K562 (cell line): ENCODE data around the gene FAM234A. TPM values are rescaled to one million over a fixed set of nuclear protein-coding genes. Genes with fewer than 3 reads are reported as not detected.
A peak's percentile ranks its signal among the peaks of the same experiment; 100 is the strongest.

ENCODE experiments used
- ATAC-seq: fragments of 200-7000 bp; cut with Tn5 transposase; 3 replicates; pipeline ENCODE4 v1.9.1; 2020; ENCODE audit warnings: moderate library complexity
- BruUV-seq: library from RNA; stranded (reverse); fragments of 400-500 nt; replicated peaks from 2 replicates; lab custom pipeline; 2021; lab: Mats Ljungman, UMichigan
- CTCF ChIA-PET: fragments of 300-600 bp; formaldehyde crosslinking; extraction: SDS; loops from one replicate; lab custom pipeline; 2021; ENCODE audit warnings: low intra/inter-chr PET ratio; lab: Yijun Ruan, JAX
- POLR2A ChIA-PET: fragments of 300-600, 350-650 bp; sonication (Branson Sonifier 250); formaldehyde crosslinking; extraction: SDS; loops from one replicate; lab custom pipeline; 2021; ENCODE audit warnings: antibody characterized with exemption, inconsistent platforms; lab: Yijun Ruan, JAX
- DNase-seq, 4 experiments: peaks; one replicate each; pipeline versions ENCODE4 v3.0.0 to v3.0.0-alpha.2; 2011 to 2018; ENCODE audit warnings: low spot score in 3 of 4, mixed read lengths in 3 of 4; ENCODE audit errors: extremely low read depth in 1 of 4
- FAIRE-seq: peaks from 2 replicates; lab custom pipeline; 2011; peaks lifted over from hg19 to GRCh38; lab: Jason Lieb, UNC
- H2AFZ ChIP-seq: 2 replicates; pipeline ENCODE4 v1.6.0; 2011; ENCODE audit warnings: low read depth, low read length, control low read depth, inconsistent platforms
- H3K27ac ChIP-seq: fragments of 200-600 bp; 3 replicates; pipeline ENCODE4 v1.8.0; 2011; ENCODE audit warnings: low read depth, mild to moderate bottlenecking, control low read depth, inconsistent platforms, low read length, moderate library complexity, mixed read lengths; ENCODE audit errors: extremely low read depth
- H3K27me3 ChIP-seq, 2 experiments: fragments of 300-600 bp in 1 of 2; 2 replicates in 1 of 2; 3 replicates in 1 of 2; pipeline versions ENCODE4 v1.6.0 to v1.8.0; 2011; ENCODE audit warnings: inconsistent platforms in 2 of 2, low read length in 2 of 2, mild to moderate bottlenecking in 1 of 2, mixed read lengths in 1 of 2, moderate library complexity in 1 of 2; ENCODE audit not compliant: control insufficient read depth in 2 of 2, insufficient read depth in 2 of 2
- H3K36me3 ChIP-seq: fragments of 300-600 bp; 3 replicates; pipeline ENCODE4 v1.8.0; 2011; ENCODE audit warnings: mild to moderate bottlenecking, low read length, inconsistent platforms; ENCODE audit not compliant: control insufficient read depth, insufficient read depth
- H3K4me1 ChIP-seq, 2 experiments: fragments of 200-600 bp in 1 of 2; replicated peaks in 1 of 2; 2 replicates in 1 of 2; 3 replicates in 1 of 2; pipeline versions ENCODE4 v1.5.1 to v1.8.0; 2011; ENCODE audit warnings: inconsistent platforms in 2 of 2, low read length in 2 of 2, mild to moderate bottlenecking in 1 of 2, mixed read lengths in 1 of 2, moderate library complexity in 1 of 2; ENCODE audit not compliant: control insufficient read depth in 2 of 2, insufficient read depth in 2 of 2
- H3K4me2 ChIP-seq: 2 replicates; pipeline ENCODE4 v1.6.1; 2011; ENCODE audit warnings: low read length, control low read depth, inconsistent platforms, mixed read lengths; ENCODE audit not compliant: insufficient read depth
- H3K4me3 ChIP-seq: fragments of 200-600 bp; sonication (generic), shearing (Covaris generic); 2 replicates; pipeline ENCODE4 v1.5.1; 2016; ENCODE audit warnings: control low read depth, inconsistent platforms
- H3K79me2 ChIP-seq: fragments of 200-600 bp; 3 replicates; pipeline ENCODE4 v1.8.0; 2011; ENCODE audit warnings: low read length, inconsistent platforms; ENCODE audit not compliant: control insufficient read depth, insufficient read depth
- H3K9ac ChIP-seq, 2 experiments: 2 replicates each; pipeline versions ENCODE4 v1.6.0 to v1.6.1; 2011; ENCODE audit warnings: low read depth in 2 of 2, low read length in 2 of 2, control low read depth in 1 of 2, inconsistent platforms in 1 of 2, mild to moderate bottlenecking in 1 of 2, mixed read lengths in 1 of 2; ENCODE audit not compliant: insufficient read depth in 1 of 2
- H3K9me1 ChIP-seq: one replicate; pipeline ENCODE4 v1.6.0; 2011; ENCODE audit warnings: inconsistent platforms, mild to moderate bottlenecking, low read length, moderate library complexity; ENCODE audit not compliant: control insufficient read depth, insufficient read depth
- H3K9me3 ChIP-seq: replicated peaks from 2 replicates; pipeline ENCODE4 v1.5.1; 2011; ENCODE audit warnings: low read depth, low read length, inconsistent platforms; ENCODE audit not compliant: control insufficient read depth, insufficient read depth
- H4K20me1 ChIP-seq: replicated peaks from 2 replicates; pipeline ENCODE4 v1.6.1; 2011; ENCODE audit warnings: low read length, inconsistent platforms, mixed read lengths; ENCODE audit not compliant: control insufficient read depth, insufficient read depth
- BHLHE40 ChIP-seq: IDR thresholded peaks from 2 replicates; pipeline ENCODE4 v1.6.1; 2011; ENCODE audit warnings: low read length, improper control_type of control experiment
- CBFB ChIP-seq: sonication (generic); formaldehyde crosslinking; IDR thresholded peaks from 2 replicates; pipeline ENCODE4 v1.4.0; 2020; ENCODE audit warnings: mild to moderate bottlenecking, missing genetic modification reagents
- CCNT2 ChIP-seq: IDR thresholded peaks from 2 replicates; pipeline ENCODE4 v1.6.1; 2011; ENCODE audit warnings: borderline replicate concordance, low read depth, mild to moderate bottlenecking, moderate library complexity, mixed read lengths, low read length; ENCODE audit not compliant: insufficient read length; ENCODE audit errors: extremely low read depth
- EP400 ChIP-seq: fragments of 450-650 bp; IDR thresholded peaks from 2 replicates; pipeline ENCODE4 v1.6.1; 2017; ENCODE audit warnings: antibody characterized with exemption, mild to moderate bottlenecking, moderate library complexity
- MYC ChIP-seq, 2 experiments: fragments of 250-450 bp in 1 of 2; sonication (Bioruptor Pico) in 1 of 2; IDR thresholded peaks; 2 replicates each; pipeline versions ENCODE4 v1.5.1 to v1.6.1; 2012 to 2021; ENCODE audit warnings: low read depth in 2 of 2, borderline replicate concordance in 1 of 2, improper control_type of control experiment in 1 of 2, low read length in 1 of 2, mild to moderate bottlenecking in 1 of 2, moderate library complexity in 1 of 2
- ZBTB7A ChIP-seq: IDR thresholded peaks from 2 replicates; pipeline ENCODE4 v1.6.1; 2011; ENCODE audit warnings: low read depth, mild to moderate bottlenecking, low read length, moderate library complexity, borderline replicate concordance; ENCODE audit not compliant: control insufficient read depth
- ZNF445 ChIP-seq: fragments of 250-450 bp; sonication (Bioruptor Pico); IDR thresholded peaks from 2 replicates; pipeline ENCODE4 v1.4.0; 2020; ENCODE audit warnings: low read depth, mild to moderate bottlenecking, moderate library complexity
- ZNF707 ChIP-seq: fragments of 250-450 bp; sonication (Bioruptor Pico); conservative IDR thresholded peaks from 2 replicates; pipeline ENCODE4 v1.8.0; 2022; ENCODE audit warnings: inconsistent platforms, mild to moderate bottlenecking, moderate library complexity
- WGBS: fragments of 100-300 bp; shearing (Covaris generic); methylation state at CpG from one replicate; pipeline ENCODE4 v1.1.6; 2016; ENCODE audit warnings: low coverage, mixed read lengths; ENCODE audit not compliant: insufficient coverage; ENCODE audit errors: missing lambda C conversion rate; 5-methylcytosine and 5-hydroxymethylcytosine counted together
- in situ Hi-C: fragments of 300-500 bp; cut with MboI; formaldehyde crosslinking; loops from 4 replicates; pipeline ENCODE4 v1.15.0; 2018; ENCODE audit warnings: inconsistent platforms, mixed read lengths
- intact Hi-C: fragments of 100-400 bp; cut with micrococcal nuclease; formaldehyde crosslinking; loops from 2 replicates; pipeline ENCODE4 v1.14.2; 2022
- polyA plus RNA-seq, 8 experiments: library from polyadenylated mRNA; depleted of rRNA in 4 of 8; stranded (reverse) in 5 of 8; unstranded in 3 of 8; fragments of >200 nt; fragmentation: Nextera tagmentation in 2 of 8; fragmentation: Illumina TruSeq in 1 of 8; extraction: Ambion mirVana in 2 of 8; extraction: Trizol in 1 of 8; gene quantifications; 2 replicates each; pipeline versions ENCODE4 v1.2.1 to v1.2.3, GENCODE V29; 2011 to 2014; ENCODE audit warnings: inconsistent platforms in 1 of 8, missing spikeins in 1 of 8
- total RNA-seq, 7 experiments: library from RNA; depleted of rRNA in 6 of 7; stranded (reverse); fragments of >200 nt in 6 of 7; fragmentation: Illumina TruSeq in 2 of 7; extraction: Trizol in 2 of 7; gene quantifications; 2 replicates each; pipeline versions ENCODE4 v1.2.1 to v1.2.3, GENCODE V29; 2011 to 2021; ENCODE audit warnings: low replicate concordance in 1 of 7
- TF ChIP-seq, protein P1 (sequence below): fragments of 450-650 bp; conservative IDR thresholded peaks from 2 replicates; pipeline ENCODE4 v1.6.1; 2016; ENCODE audit warnings: missing genetic modification characterization, low read depth, mild to moderate bottlenecking, control low read depth, missing compliant biosample characterization

The FAM234A gene
- total and polyA plus RNA-seq, 9 of the 15 experiments (the other 6 are each of a cell fraction or from before 2014, with no cell fraction given), result 1.0 to 47.9 (median 15.0) TPM

DNA sequence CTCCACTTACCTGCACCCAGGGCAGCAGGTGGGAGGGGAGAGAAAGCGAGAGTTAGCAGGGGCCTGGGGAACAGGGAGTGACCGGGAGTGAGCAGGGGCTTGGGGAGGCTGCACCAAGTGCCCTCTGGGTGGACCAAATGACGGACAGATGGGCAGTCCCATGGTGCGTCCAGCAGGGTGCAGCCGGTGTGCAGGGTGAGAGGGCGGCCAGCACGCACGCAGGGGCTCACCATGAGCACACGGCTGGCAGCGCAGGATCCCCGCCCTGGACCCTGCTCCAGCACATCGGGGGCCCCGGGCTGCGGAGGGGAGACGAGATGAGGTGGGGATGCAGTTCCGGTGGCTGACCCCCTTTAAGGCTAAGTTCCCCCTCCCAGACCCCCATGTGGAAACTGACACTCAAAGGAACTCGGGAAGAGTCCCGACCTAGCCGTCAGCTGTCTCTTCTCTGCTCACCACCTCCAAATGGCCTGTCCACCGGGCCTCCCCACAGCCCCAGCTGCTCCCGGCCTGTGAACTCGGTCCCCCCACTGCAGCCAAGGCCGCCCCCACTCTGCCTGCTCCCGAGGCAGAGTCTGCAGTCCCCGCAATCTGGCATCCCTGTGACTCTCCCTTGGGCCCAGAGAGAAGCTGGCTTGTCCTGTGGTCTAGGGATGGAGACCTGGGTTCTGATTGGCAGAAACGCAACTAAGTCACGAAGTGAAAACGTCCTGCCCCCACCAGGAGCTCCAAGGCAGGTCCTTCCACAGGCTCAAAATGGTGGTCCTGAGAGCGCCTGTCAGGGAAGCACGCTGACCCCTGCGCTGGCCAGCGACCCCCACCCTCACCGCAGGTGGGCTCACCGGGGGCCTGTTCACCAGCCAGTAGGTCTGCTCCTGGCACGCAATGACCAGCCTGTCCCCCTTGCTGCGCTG, 38.3 kb downstream of the FAM234A start (continued):
- TF ChIP-seq MYC (IDR thresholded peaks at IDR 0.05; ENCODE audit: low read depth, low read length), result no peak
- TF ChIP-seq MYC (CRISPR knock-in tag; IDR thresholded peaks at IDR 0.05; ENCODE audit: borderline replicate concordance, low read depth), result no peak
- 0 out of 2 replicates have a peak, but pooled peaks have one; percentile 31 for TF ChIP-seq ZBTB7A

DNA sequence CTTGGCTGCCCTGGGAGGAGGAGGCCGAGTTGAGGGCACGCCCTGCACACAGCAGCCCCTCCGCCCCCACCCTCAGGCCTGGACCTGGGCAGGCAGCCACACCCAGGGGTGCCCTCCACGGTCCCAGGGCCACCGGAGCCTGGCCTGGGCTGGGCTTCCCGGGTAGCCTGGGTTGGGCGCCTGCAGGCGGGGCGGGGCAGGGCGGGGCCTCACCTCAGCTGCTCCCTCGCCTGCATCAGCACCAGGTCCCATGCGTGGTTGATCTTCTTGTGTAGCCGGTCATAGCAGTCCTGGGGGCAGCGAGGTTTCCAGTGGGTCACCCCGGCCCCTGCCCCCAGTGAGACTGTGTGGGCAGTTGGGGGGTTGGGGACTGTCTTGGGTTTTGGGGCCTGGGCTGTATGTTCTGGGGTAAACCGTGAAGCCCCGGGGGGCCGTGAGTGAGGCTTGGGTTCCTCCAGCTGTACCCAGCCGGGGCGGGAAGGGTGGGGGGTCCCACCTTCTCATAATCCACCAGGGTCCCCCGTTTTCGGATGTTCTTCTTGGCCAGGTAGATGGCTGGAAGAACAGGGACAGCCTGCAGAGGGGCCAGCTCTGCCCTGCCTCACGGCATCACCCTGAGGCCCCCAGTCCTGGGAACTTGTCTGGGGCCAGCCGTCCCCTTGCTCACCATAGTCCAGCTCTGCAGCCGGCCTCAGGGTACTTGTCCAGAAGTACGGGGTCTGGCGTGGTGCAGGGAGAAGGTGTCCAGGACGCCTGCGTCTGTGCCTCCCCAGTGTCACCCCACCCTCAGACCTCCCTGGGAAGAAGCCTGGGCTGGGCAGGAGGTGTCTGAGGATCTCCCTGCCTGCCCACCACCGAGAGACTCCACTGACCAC, 39.2 kb downstream of the FAM234A start:
- Histone ChIP-seq H3K36me3 (no peaks in the 10 kb centered on the region), H3K9me3 (no peaks in the 10 kb centered on the region), H3K4me1 (peaks cover 0 to 71% of the 10 kb centered on the region in 2 experiments; a peak in 2 of 5 replicates), H4K20me1 (no peaks in the 10 kb centered on the region), H3K4me3 (no peak overlapping the region), H3K4me2 (peak overlapping the region; percentile 32; the same call in 1 of the 2 replicates), H3K9ac (peak overlapping the region in 1 of 2 experiments; percentile 71; a peak in 2 of 4 replicates), H3K9me1 (no peaks in the 10 kb centered on the region), H3K79me2 (no peaks in the 10 kb centered on the region), H2AFZ (0 out of 2 replicates have a peak overlapping the region, but pooled peaks have one; percentile 45), H3K27ac (no peak overlapping the region), H3K27me3 (no peaks in the 10 kb centered on the region)
- TF ChIP-seq BHLHE40 (no peak), EP400 (no peak), CBFB (CRISPR knock-in tag) (no peak), ZNF707 (CRISPR knock-in tag) (no peak), ZNF445 (no peak), CCNT2 (no peak)
- TF ChIP-seq, protein P1, sequence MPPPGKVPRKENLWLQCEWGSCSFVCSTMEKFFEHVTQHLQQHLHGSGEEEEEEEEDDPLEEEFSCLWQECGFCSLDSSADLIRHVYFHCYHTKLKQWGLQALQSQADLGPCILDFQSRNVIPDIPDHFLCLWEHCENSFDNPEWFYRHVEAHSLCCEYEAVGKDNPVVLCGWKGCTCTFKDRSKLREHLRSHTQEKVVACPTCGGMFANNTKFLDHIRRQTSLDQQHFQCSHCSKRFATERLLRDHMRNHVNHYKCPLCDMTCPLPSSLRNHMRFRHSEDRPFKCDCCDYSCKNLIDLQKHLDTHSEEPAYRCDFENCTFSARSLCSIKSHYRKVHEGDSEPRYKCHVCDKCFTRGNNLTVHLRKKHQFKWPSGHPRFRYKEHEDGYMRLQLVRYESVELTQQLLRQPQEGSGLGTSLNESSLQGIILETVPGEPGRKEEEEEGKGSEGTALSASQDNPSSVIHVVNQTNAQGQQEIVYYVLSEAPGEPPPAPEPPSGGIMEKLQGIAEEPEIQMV (tag), result no peak
- DNase-seq (peak; percentile 47 to 86 (median 70)), ATAC-seq (peak; percentile 80), FAIRE-seq (no peak)
- ChIA-PET POLR2A (interaction anchor here (1.3 kb wide), 1 partner anchor 10 kb away, joined by 3 read pairs; no protein-coding TSS in a partner anchor), CTCF (no interaction called here)
- 18% methylated on average over 21 of the region's 30 CpGs for WGBS
- in situ Hi-C loops, result no loop called here
- no TSS peak for BruUV-seq
- intact Hi-C loops, result no loop called here
